K562 (cell line): ENCODE results near the gene LANCL1. TPM values are rescaled to one million over a fixed set of nuclear protein-coding genes. Genes with fewer than 3 reads are reported as not detected.

Experiments used
- ATAC-seq: fragments of 200-7000 bp; cut with Tn5 transposase; 3 replicates; pipeline ENCODE4 v1.9.1; 2020; ENCODE audit warnings: moderate library complexity
- BruUV-seq: library from RNA; stranded (reverse); fragments of 400-500 nt; replicated peaks from 2 replicates; lab custom pipeline; 2021; lab: Mats Ljungman, UMichigan
- CTCF ChIA-PET: fragments of 300-600 bp; formaldehyde crosslinking; extraction: SDS; loops from one replicate; lab custom pipeline; 2021; ENCODE audit warnings: low intra/inter-chr PET ratio; lab: Yijun Ruan, JAX
- POLR2A ChIA-PET: fragments of 300-600, 350-650 bp; sonication (Branson Sonifier 250); formaldehyde crosslinking; extraction: SDS; loops from one replicate; lab custom pipeline; 2021; ENCODE audit warnings: antibody characterized with exemption, inconsistent platforms; lab: Yijun Ruan, JAX
- DNase-seq, 4 experiments: peaks; one replicate each; pipeline versions ENCODE4 v3.0.0 to v3.0.0-alpha.2; 2011 to 2018; ENCODE audit warnings: low spot score in 3 of 4, mixed read lengths in 3 of 4; ENCODE audit errors: extremely low read depth in 1 of 4
- FAIRE-seq: peaks from 2 replicates; lab custom pipeline; 2011; peaks lifted over from hg19 to GRCh38; lab: Jason Lieb, UNC
- H2AFZ ChIP-seq: 2 replicates; pipeline ENCODE4 v1.6.0; 2011; ENCODE audit warnings: low read depth, low read length, control low read depth, inconsistent platforms
- H3K27ac ChIP-seq: fragments of 200-600 bp; 3 replicates; pipeline ENCODE4 v1.8.0; 2011; ENCODE audit warnings: low read depth, mild to moderate bottlenecking, control low read depth, inconsistent platforms, low read length, moderate library complexity, mixed read lengths; ENCODE audit errors: extremely low read depth
- H3K27me3 ChIP-seq, 2 experiments: fragments of 300-600 bp in 1 of 2; 2 replicates in 1 of 2; 3 replicates in 1 of 2; pipeline versions ENCODE4 v1.6.0 to v1.8.0; 2011; ENCODE audit warnings: inconsistent platforms in 2 of 2, low read length in 2 of 2, mild to moderate bottlenecking in 1 of 2, mixed read lengths in 1 of 2, moderate library complexity in 1 of 2; ENCODE audit not compliant: control insufficient read depth in 2 of 2, insufficient read depth in 2 of 2
- H3K36me3 ChIP-seq: fragments of 300-600 bp; 3 replicates; pipeline ENCODE4 v1.8.0; 2011; ENCODE audit warnings: mild to moderate bottlenecking, low read length, inconsistent platforms; ENCODE audit not compliant: control insufficient read depth, insufficient read depth
- H3K4me1 ChIP-seq, 2 experiments: fragments of 200-600 bp in 1 of 2; replicated peaks in 1 of 2; 2 replicates in 1 of 2; 3 replicates in 1 of 2; pipeline versions ENCODE4 v1.5.1 to v1.8.0; 2011; ENCODE audit warnings: inconsistent platforms in 2 of 2, low read length in 2 of 2, mild to moderate bottlenecking in 1 of 2, mixed read lengths in 1 of 2, moderate library complexity in 1 of 2; ENCODE audit not compliant: control insufficient read depth in 2 of 2, insufficient read depth in 2 of 2
- H3K4me2 ChIP-seq: 2 replicates; pipeline ENCODE4 v1.6.1; 2011; ENCODE audit warnings: low read length, control low read depth, inconsistent platforms, mixed read lengths; ENCODE audit not compliant: insufficient read depth
- H3K4me3 ChIP-seq: fragments of 200-600 bp; sonication (generic), shearing (Covaris generic); 2 replicates; pipeline ENCODE4 v1.5.1; 2016; ENCODE audit warnings: control low read depth, inconsistent platforms
- H3K79me2 ChIP-seq: fragments of 200-600 bp; 3 replicates; pipeline ENCODE4 v1.8.0; 2011; ENCODE audit warnings: low read length, inconsistent platforms; ENCODE audit not compliant: control insufficient read depth, insufficient read depth
- H3K9ac ChIP-seq, 2 experiments: 2 replicates each; pipeline versions ENCODE4 v1.6.0 to v1.6.1; 2011; ENCODE audit warnings: low read depth in 2 of 2, low read length in 2 of 2, control low read depth in 1 of 2, inconsistent platforms in 1 of 2, mild to moderate bottlenecking in 1 of 2, mixed read lengths in 1 of 2; ENCODE audit not compliant: insufficient read depth in 1 of 2
- H3K9me1 ChIP-seq: one replicate; pipeline ENCODE4 v1.6.0; 2011; ENCODE audit warnings: inconsistent platforms, mild to moderate bottlenecking, low read length, moderate library complexity; ENCODE audit not compliant: control insufficient read depth, insufficient read depth
- H3K9me3 ChIP-seq: replicated peaks from 2 replicates; pipeline ENCODE4 v1.5.1; 2011; ENCODE audit warnings: low read depth, low read length, inconsistent platforms; ENCODE audit not compliant: control insufficient read depth, insufficient read depth
- H4K20me1 ChIP-seq: replicated peaks from 2 replicates; pipeline ENCODE4 v1.6.1; 2011; ENCODE audit warnings: low read length, inconsistent platforms, mixed read lengths; ENCODE audit not compliant: control insufficient read depth, insufficient read depth
- ARID1B ChIP-seq: fragments of 450-650 bp; IDR thresholded peaks from 2 replicates; pipeline ENCODE4 v1.6.1; 2016; ENCODE audit warnings: antibody characterized with exemption, mild to moderate bottlenecking, inconsistent platforms
- LEF1 ChIP-seq: fragments of 450-650 bp; IDR thresholded peaks from 2 replicates; pipeline ENCODE4 v1.6.1; 2016; ENCODE audit warnings: mild to moderate bottlenecking
- MAFF ChIP-seq: IDR thresholded peaks from 2 replicates; pipeline ENCODE4 v1.6.1; 2012; ENCODE audit warnings: low read length, improper control_type of control experiment
- PCBP2 ChIP-seq: fragments of 200-400 bp; formaldehyde crosslinking; IDR thresholded peaks from 2 replicates; pipeline ENCODE4 v1.6.1; 2018; ENCODE audit warnings: low read length, low read depth, mild to moderate bottlenecking, moderate library complexity; ENCODE audit not compliant: poor library complexity, severe bottlenecking
- RAD21 ChIP-seq, 2 experiments: fragments of 250-450 bp in 1 of 2; fragments of 450-650 bp in 1 of 2; sonication (Bioruptor Pico) in 1 of 2; formaldehyde crosslinking in 1 of 2; IDR thresholded peaks in 1 of 2; conservative IDR thresholded peaks in 1 of 2; 2 replicates each; pipeline versions ENCODE4 v1.4.0 to v1.8.0; 2020 to 2022; ENCODE audit warnings: mild to moderate bottlenecking in 2 of 2, moderate library complexity in 1 of 2
- SRF ChIP-seq, 2 experiments: fragments of 250-450, 450-650 bp in 1 of 2; sonication (Bioruptor Pico) in 1 of 2; sonication (generic) in 1 of 2; formaldehyde crosslinking; IDR thresholded peaks; 2 replicates each; pipeline versions ENCODE4 v1.5.0 to v1.5.1; 2020 to 2022; ENCODE audit warnings: mild to moderate bottlenecking in 1 of 2, missing genetic modification reagents in 1 of 2
- TAL1 ChIP-seq: fragments of 450-650 bp; IDR thresholded peaks from 2 replicates; pipeline ENCODE4 v1.6.1; 2016; ENCODE audit warnings: mild to moderate bottlenecking
- ZNF316 ChIP-seq: fragments of 450-650 bp; IDR thresholded peaks from 2 replicates; pipeline ENCODE4 v1.6.1; 2016
- WGBS: fragments of 100-300 bp; shearing (Covaris generic); methylation state at CpG from one replicate; pipeline ENCODE4 v1.1.6; 2016; ENCODE audit warnings: low coverage, mixed read lengths; ENCODE audit not compliant: insufficient coverage; ENCODE audit errors: missing lambda C conversion rate; 5-methylcytosine and 5-hydroxymethylcytosine counted together
- in situ Hi-C: fragments of 300-500 bp; cut with MboI; formaldehyde crosslinking; loops from 4 replicates; pipeline ENCODE4 v1.15.0; 2018; ENCODE audit warnings: inconsistent platforms, mixed read lengths
- intact Hi-C: fragments of 100-400 bp; cut with micrococcal nuclease; formaldehyde crosslinking; loops from 2 replicates; pipeline ENCODE4 v1.14.2; 2022
- polyA plus RNA-seq, 8 experiments: library from polyadenylated mRNA; depleted of rRNA in 4 of 8; stranded (reverse) in 5 of 8; unstranded in 3 of 8; fragments of >200 nt; fragmentation: Nextera tagmentation in 2 of 8; fragmentation: Illumina TruSeq in 1 of 8; extraction: Ambion mirVana in 2 of 8; extraction: Trizol in 1 of 8; gene quantifications; 2 replicates each; pipeline versions ENCODE4 v1.2.1 to v1.2.3, GENCODE V29; 2011 to 2014; ENCODE audit warnings: inconsistent platforms in 1 of 8, missing spikeins in 1 of 8
- total RNA-seq, 7 experiments: library from RNA; depleted of rRNA in 6 of 7; stranded (reverse); fragments of >200 nt in 6 of 7; fragmentation: Illumina TruSeq in 2 of 7; extraction: Trizol in 2 of 7; gene quantifications; 2 replicates each; pipeline versions ENCODE4 v1.2.1 to v1.2.3, GENCODE V29; 2011 to 2021; ENCODE audit warnings: low replicate concordance in 1 of 7
- TF ChIP-seq, protein P1 (sequence below): fragments of 450-650 bp; conservative IDR thresholded peaks from 2 replicates; pipeline ENCODE4 v1.6.1; 2016; ENCODE audit warnings: missing genetic modification characterization, low read depth, mild to moderate bottlenecking, control low read depth, missing compliant biosample characterization
- TF ChIP-seq, protein P2 (sequence below), 3 experiments: IDR thresholded peaks in 2 of 3; conservative IDR thresholded peaks in 1 of 3; 2 replicates each; pipeline ENCODE4 v1.5.1; 2011 to 2012; ENCODE audit warnings: low read length in 3 of 3, mild to moderate bottlenecking in 3 of 3, control low read depth in 2 of 3, improper control_type of control experiment in 1 of 3, inconsistent platforms in 1 of 3, low read depth in 1 of 3, mixed read lengths in 1 of 3, moderate library complexity in 1 of 3; ENCODE audit not compliant: insufficient read depth in 2 of 3

LANCL1 gene
- total and polyA plus RNA-seq, 9 of the 15 experiments (the other 6 are each of a cell fraction or from before 2014, with no cell fraction given) = 15.3 to 56.3 (median 30.1) TPM

- TF ChIP-seq PCBP2 (no peak), ARID1B (peak; percentile 29; the same call in 1 of the 2 replicates), LEF1 (no peak), TAL1 (peak; percentile 47; the same call in 1 of the 2 replicates)
- TF ChIP-seq, protein P1, sequence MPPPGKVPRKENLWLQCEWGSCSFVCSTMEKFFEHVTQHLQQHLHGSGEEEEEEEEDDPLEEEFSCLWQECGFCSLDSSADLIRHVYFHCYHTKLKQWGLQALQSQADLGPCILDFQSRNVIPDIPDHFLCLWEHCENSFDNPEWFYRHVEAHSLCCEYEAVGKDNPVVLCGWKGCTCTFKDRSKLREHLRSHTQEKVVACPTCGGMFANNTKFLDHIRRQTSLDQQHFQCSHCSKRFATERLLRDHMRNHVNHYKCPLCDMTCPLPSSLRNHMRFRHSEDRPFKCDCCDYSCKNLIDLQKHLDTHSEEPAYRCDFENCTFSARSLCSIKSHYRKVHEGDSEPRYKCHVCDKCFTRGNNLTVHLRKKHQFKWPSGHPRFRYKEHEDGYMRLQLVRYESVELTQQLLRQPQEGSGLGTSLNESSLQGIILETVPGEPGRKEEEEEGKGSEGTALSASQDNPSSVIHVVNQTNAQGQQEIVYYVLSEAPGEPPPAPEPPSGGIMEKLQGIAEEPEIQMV (tag) = no peak
- TF ChIP-seq, all 486 proteins: peak for 5
Observed at GRCh38 chr2:210445732-210446131, 30.8 kb downstream of the LANCL1 start (continued).

GRCh38 chr2:210445116-210445707 lies 31.3 kb downstream of the LANCL1 start:
- intact Hi-C loops = loop anchor here (5.0 kb wide), 2 partner anchors 127 to 712 kb away; no protein-coding TSS in a partner anchor

More at GRCh38 chr2:210445116-210445707, 31.3 kb downstream of the LANCL1 start:
- no peaks in the 10 kb centered on the region for H4K20me1 ChIP-seq
- TF ChIP-seq MAFF (0 out of 2 replicates have a peak, but pooled peaks have one; percentile 9), ZNF316 (0 out of 2 replicates have a peak, but pooled peaks have one; percentile 27), RAD21 (CRISPR knock-in tag; conservative IDR thresholded peaks at IDR 0.05 in 1 of 2, IDR thresholded peaks at IDR 0.05 in 1 of 2) (peak; percentile 36 to 56), SRF (CRISPR knock-in tag; IDR thresholded peaks at IDR 0.05) (no peak)
- TF ChIP-seq, protein P2, sequence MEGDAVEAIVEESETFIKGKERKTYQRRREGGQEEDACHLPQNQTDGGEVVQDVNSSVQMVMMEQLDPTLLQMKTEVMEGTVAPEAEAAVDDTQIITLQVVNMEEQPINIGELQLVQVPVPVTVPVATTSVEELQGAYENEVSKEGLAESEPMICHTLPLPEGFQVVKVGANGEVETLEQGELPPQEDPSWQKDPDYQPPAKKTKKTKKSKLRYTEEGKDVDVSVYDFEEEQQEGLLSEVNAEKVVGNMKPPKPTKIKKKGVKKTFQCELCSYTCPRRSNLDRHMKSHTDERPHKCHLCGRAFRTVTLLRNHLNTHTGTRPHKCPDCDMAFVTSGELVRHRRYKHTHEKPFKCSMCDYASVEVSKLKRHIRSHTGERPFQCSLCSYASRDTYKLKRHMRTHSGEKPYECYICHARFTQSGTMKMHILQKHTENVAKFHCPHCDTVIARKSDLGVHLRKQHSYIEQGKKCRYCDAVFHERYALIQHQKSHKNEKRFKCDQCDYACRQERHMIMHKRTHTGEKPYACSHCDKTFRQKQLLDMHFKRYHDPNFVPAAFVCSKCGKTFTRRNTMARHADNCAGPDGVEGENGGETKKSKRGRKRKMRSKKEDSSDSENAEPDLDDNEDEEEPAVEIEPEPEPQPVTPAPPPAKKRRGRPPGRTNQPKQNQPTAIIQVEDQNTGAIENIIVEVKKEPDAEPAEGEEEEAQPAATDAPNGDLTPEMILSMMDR (IDR thresholded peaks at IDR 0.05 in 2 of 3, conservative IDR thresholded peaks at IDR 0.05 in 1 of 3; ENCODE audit: insufficient read depth in 2 of 3, low read depth in 1 of 3, low read length in 3 of 3) = peak in 2 of 3 experiments; percentile 32 to 55; a peak in 3 of 6 replicates
- in situ Hi-C loops = no loop called here
- H3K36me3 ChIP-seq = no peaks in the 10 kb centered on the region
- ChIA-PET POLR2A (no interaction called here), CTCF (interaction anchor here (0.6 kb wide), 1 partner anchor 213 kb away, joined by 3 read pairs; no protein-coding TSS in a partner anchor)
- 38% methylated on average over 3 of the region's 3 CpGs for WGBS
- no peak overlapping the region for H3K9ac ChIP-seq
- no peak overlapping the region for H2AFZ ChIP-seq
- ATAC-seq = peak; percentile 52; the same call in 1 of the 3 replicates
- H3K9me3 ChIP-seq = no peaks in the 10 kb centered on the region
- no peaks in the 10 kb centered on the region for H3K79me2 ChIP-seq
- H3K4me2 ChIP-seq = no peak overlapping the region
- H3K4me3 ChIP-seq = no peak overlapping the region
- peak; percentile 8 to 14 (median 12) for DNase-seq
- no peak overlapping the region for H3K27ac ChIP-seq
- no peaks in the 10 kb centered on the region for H3K9me1 ChIP-seq
- no peaks in the 10 kb centered on the region for H3K27me3 ChIP-seq
- H3K4me1 ChIP-seq = no peaks in the 10 kb centered on the region
- no TSS peak for BruUV-seq
- peak; percentile 63 for FAIRE-seq
